Fibroblast of lung (primary cell): Measurements from ENCODE around the gene EIF4EBP2. TPM values are rescaled to one million over a fixed set of nuclear protein-coding genes. Genes with fewer than 3 reads are reported as not detected.
A peak's percentile ranks its signal among the peaks of the same experiment; 100 is the strongest.

Source experiments
- DNase-seq, 2 donors: peaks; one replicate each; pipeline versions ENCODE4 v3.0.0 to v3.0.0-alpha.2; 2010; ENCODE audit warnings: low read depth in 2 of 2
- H2AFZ ChIP-seq: 2 replicates; pipeline ENCODE4 v1.5.1; 2012; ENCODE audit warnings: low read length, control low read depth, inconsistent platforms
- H3K27ac ChIP-seq: 2 replicates; pipeline ENCODE4 v1.5.1; 2011; ENCODE audit warnings: low read length, control low read depth; ENCODE audit not compliant: insufficient read depth
- H3K27me3 ChIP-seq: 2 replicates; pipeline ENCODE4 v1.5.1; 2011; ENCODE audit warnings: mild to moderate bottlenecking, low read length; ENCODE audit not compliant: control insufficient read depth, insufficient read depth
- H3K36me3 ChIP-seq: 2 replicates; pipeline ENCODE4 v1.5.1; 2011; ENCODE audit warnings: low read length; ENCODE audit not compliant: control insufficient read depth, insufficient read depth
- H3K4me1 ChIP-seq: 2 replicates; pipeline ENCODE4 v1.5.1; 2011; ENCODE audit warnings: low read length; ENCODE audit not compliant: control insufficient read depth, insufficient read depth; ENCODE audit errors: extremely low read depth
- H3K4me2 ChIP-seq: 2 replicates; pipeline ENCODE4 v1.5.1; 2011; ENCODE audit warnings: low read length, control low read depth; ENCODE audit not compliant: insufficient read depth; ENCODE audit errors: extremely low read depth
- H3K4me3 ChIP-seq, 4 experiments: fragments of 200-600 bp in 1 of 4; sonication (generic) in 1 of 4; replicated peaks in 1 of 4; 2 replicates each; pipeline ENCODE4 v1.5.1; 2011 to 2016; ENCODE audit warnings: low read length in 4 of 4, low read depth in 3 of 4, mild to moderate bottlenecking in 3 of 4, control low read depth in 2 of 4, inconsistent platforms in 1 of 4, mixed read lengths in 1 of 4; ENCODE audit not compliant: insufficient read depth in 1 of 4; ENCODE audit errors: control extremely low read depth in 1 of 4
- H3K79me2 ChIP-seq: 2 replicates; pipeline ENCODE4 v1.5.1; 2012; ENCODE audit warnings: mild to moderate bottlenecking, low read length, inconsistent platforms; ENCODE audit not compliant: control insufficient read depth, insufficient read depth
- H3K9ac ChIP-seq: 2 replicates; pipeline ENCODE4 v1.5.1; 2011; ENCODE audit warnings: mild to moderate bottlenecking, low read length, control low read depth; ENCODE audit not compliant: insufficient read depth
- H3K9me3 ChIP-seq: 2 replicates; pipeline ENCODE4 v1.5.1; 2012; ENCODE audit warnings: low read depth, low read length; ENCODE audit not compliant: control insufficient read depth, insufficient read depth
- H4K20me1 ChIP-seq: 2 replicates; pipeline ENCODE4 v1.5.1; 2011; ENCODE audit warnings: low read length; ENCODE audit not compliant: control insufficient read depth, insufficient read depth; ENCODE audit errors: extremely low read depth
- CTCF ChIP-seq, 2 donors: IDR thresholded peaks in 1 of 2; conservative IDR thresholded peaks in 1 of 2; 1 replicate in 1 of 2; 2 replicates in 1 of 2; pipeline ENCODE4 v1.5.1; 2011 to 2012; ENCODE audit warnings: low read length in 2 of 2, control low read depth in 1 of 2, inconsistent platforms in 1 of 2, low read depth in 1 of 2, mild to moderate bottlenecking in 1 of 2
- EZH2 ChIP-seq: IDR thresholded peaks from 2 replicates; pipeline ENCODE4 v1.5.1; 2012; ENCODE audit warnings: low read length, control low read depth, mild to moderate bottlenecking; ENCODE audit errors: missing control alignments
- polyA plus RNA-seq, 2 donors: library from polyadenylated mRNA; depleted of rRNA in 1 of 2; stranded (reverse) in 1 of 2; unstranded in 1 of 2; fragments of >200 nt; gene quantifications; 2 replicates each; pipeline ENCODE4 v1.2.1, GENCODE V29; 2011 to 2012; ENCODE audit warnings: missing spikeins in 1 of 2
- total RNA-seq: library from RNA; depleted of rRNA; stranded (reverse); fragments of >200 nt; gene quantifications from 2 replicates; pipeline ENCODE4 v1.2.1, GENCODE V29; 2014

EIF4EBP2 gene
- total and polyA plus RNA-seq, 2 donors (not counting 1 experiment from before 2014, with no cell fraction given) = 18.0 to 44.9 TPM

- H3K27me3 ChIP-seq = no peaks in the 10 kb centered on the region
- no peak overlapping the region for H3K4me2 ChIP-seq
- H3K9ac ChIP-seq = no peak overlapping the region
- H3K4me1 ChIP-seq = peaks cover 10% of the 10 kb centered on the region
- H2AFZ ChIP-seq = no peak overlapping the region
- H3K9me3 ChIP-seq = no peaks in the 10 kb centered on the region
- H3K4me3 ChIP-seq = no peak overlapping the region
- H4K20me1 ChIP-seq = no peaks in the 10 kb centered on the region
- H3K36me3 ChIP-seq = no peaks in the 10 kb centered on the region
- no peak overlapping the region for H3K27ac ChIP-seq
- no peak for TF ChIP-seq CTCF (conservative IDR thresholded peaks at IDR 0.05 in 1 of 2, IDR thresholded peaks at IDR 0.05 in 1 of 2; ENCODE audit: low read depth in 1 of 2, low read length in 2 of 2)
- no peak for TF ChIP-seq EZH2
- DNase-seq = no peak
- no peaks in the 10 kb centered on the region for H3K79me2 ChIP-seq
Observed at GRCh38 chr10:70370766-70371165, 33.2 kb upstream of the EIF4EBP2 start.

- Histone ChIP-seq H2AFZ (no peak overlapping the region), H3K9ac (no peak overlapping the region), H4K20me1 (no peaks in the 10 kb centered on the region), H3K4me2 (no peak overlapping the region), H3K4me3 (no peak overlapping the region), H3K36me3 (no peaks in the 10 kb centered on the region), H3K27ac (no peak overlapping the region), H3K27me3 (no peaks in the 10 kb centered on the region), H3K9me3 (no peaks in the 10 kb centered on the region), H3K79me2 (no peaks in the 10 kb centered on the region), H3K4me1 (peaks cover 14% of the 10 kb centered on the region)
- no peak for DNase-seq
- TF ChIP-seq EZH2 = no peak
- no peak for TF ChIP-seq CTCF (conservative IDR thresholded peaks at IDR 0.05 in 1 of 2, IDR thresholded peaks at IDR 0.05 in 1 of 2; ENCODE audit: low read depth in 1 of 2, low read length in 2 of 2)
Observed at GRCh38 chr10:70371846-70372245, 32.1 kb upstream of the EIF4EBP2 start.

- Histone ChIP-seq H2AFZ (no peak overlapping the region), H3K9me3 (no peaks in the 10 kb centered on the region), H3K79me2 (no peaks in the 10 kb centered on the region), H3K4me3 (no peak overlapping the region), H3K36me3 (no peaks in the 10 kb centered on the region), H3K4me2 (no peak overlapping the region), H3K9ac (no peak overlapping the region), H3K27ac (no peak overlapping the region), H3K4me1 (peaks cover 22% of the 10 kb centered on the region), H4K20me1 (no peaks in the 10 kb centered on the region), H3K27me3 (no peaks in the 10 kb centered on the region)
- TF ChIP-seq CTCF (conservative IDR thresholded peaks at IDR 0.05 in 1 of 2, IDR thresholded peaks at IDR 0.05 in 1 of 2; ENCODE audit: low read depth in 1 of 2, low read length in 2 of 2) (no peak), EZH2 (no peak)
- peak in 1 of 2 donors; percentile 74 for DNase-seq
Observed at GRCh38 chr10:70374775-70375614, 28.9 kb upstream of the EIF4EBP2 start.
